Stimulated activated CD4-positive, alpha-beta T cell treated with anti-CD3 and anti-CD28 coated beads, TNF-alpha, amount 100 ng/mL, for 1 hour (primary cell): ENCODE measurements around the gene KCNG4.
"Not testable (repeated sequence)": the region's sequence is repeated elsewhere in the genome, so short reads cannot be mapped to it uniquely, and the experiment has no call there.

Experiments
- DNase-seq, 3 donors: peaks; one replicate each; pipeline ENCODE4 v3.0.0-alpha.2; 2020; ENCODE audit warnings: low read depth in 3 of 3, low spot score in 1 of 3

KCNG4 gene

DNA sequence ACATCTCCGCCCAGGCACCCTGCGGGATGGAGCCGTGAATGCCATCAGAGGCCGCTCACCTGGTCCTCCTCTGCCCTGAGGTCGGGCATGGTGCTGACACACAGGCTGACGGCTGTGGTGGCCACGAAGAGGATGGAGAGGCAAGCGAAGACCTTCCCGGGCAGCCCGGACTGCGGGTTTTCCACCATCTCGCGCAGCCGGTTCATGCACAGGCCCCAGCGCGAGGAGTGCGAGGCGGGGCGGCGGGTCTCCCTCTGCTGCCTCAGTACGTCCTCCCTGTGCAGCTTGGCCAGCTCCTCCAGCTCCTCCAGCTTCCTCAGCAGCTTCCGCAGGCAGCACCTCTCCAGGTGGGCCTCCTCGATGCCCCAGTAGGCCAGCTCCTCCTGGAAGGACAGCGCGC lies 3.1 kb downstream of the KCNG4 start:
- no peak for DNase-seq

DNA sequence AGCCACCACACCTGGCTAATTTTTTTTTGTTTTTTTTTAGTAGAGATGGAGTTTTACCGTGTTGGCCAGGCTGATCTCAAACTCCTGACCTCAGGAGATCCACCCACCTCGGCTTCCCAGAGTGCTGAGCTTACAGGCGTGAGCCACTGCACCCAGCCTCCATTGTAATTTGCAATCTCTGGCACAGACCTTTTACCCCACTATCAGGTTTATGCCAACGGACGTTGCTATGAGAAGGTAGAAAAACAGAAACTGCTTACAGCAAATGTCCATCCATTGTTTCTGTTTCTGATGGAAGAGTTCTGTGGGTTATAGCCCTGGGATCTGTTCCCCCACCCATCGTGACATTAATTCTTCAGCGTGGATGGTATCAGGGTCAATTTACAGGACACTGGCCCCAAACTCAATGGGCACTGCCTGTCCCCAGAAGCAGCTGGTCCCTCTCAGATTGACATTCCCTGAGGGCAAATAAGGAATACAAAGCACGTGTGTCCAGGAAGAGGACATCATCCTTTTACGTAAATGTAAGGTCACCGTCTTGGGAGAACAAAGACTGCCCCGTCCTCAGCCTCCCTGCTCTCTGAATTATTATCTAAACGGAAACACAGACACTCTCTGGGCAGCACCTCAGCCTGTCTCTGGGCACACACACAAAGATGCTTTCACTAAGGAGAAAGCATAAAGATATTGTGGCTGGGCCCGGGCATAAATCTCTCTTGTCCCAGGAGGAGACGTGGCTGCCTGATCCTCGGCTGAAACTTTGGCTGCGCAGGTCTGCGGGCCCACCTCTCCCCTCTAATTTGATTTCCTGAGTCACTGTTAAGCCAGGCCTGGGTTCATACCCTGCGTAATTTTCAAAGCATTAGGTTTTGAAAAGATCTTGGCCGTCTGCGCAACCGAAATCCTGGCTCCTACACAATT lies 5.2 kb downstream of the KCNG4 start:
- DNase-seq, result no peak

DNA sequence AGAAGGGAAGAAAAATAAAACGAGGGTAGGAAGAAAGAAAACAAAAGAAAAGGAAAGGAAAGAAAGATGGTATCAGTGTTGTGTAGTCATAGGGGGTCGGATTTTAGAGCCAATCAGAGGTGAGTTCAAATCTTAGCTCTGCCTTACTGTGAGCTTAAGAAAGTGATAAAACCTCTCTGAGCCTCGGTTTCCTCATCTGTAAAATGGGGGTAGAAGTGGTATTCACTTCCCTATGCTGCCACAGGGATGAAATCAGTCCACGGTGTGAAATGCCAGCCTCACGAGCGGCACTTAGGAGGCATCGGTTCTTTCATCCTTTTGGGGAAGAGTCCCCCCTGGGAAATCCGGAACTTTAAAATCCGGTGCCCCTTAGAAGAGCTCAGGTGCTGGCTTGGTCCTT lies 6.1 kb downstream of the KCNG4 start:
- DNase-seq, result no peak

DNA sequence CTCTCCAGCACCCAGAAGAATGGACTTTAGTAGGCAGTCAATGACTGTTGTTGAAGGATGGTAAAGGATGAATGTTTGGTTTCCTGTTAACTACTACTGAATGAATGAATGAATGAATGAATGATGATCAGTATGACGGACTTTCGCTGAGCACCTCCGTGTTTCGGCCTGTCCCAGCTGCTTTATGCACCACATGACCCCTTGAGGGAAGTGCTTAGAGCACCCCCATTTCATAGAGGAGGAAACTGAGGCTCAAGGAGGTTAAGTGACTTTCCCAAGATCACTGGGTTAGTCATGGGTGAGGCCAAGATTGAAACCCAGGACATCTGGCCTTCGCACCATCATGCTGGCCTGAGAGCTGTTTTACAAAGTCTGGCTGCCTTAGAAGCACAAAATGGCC lies 6.8 kb downstream of the KCNG4 start:
- DNase-seq, result no peak

DNA sequence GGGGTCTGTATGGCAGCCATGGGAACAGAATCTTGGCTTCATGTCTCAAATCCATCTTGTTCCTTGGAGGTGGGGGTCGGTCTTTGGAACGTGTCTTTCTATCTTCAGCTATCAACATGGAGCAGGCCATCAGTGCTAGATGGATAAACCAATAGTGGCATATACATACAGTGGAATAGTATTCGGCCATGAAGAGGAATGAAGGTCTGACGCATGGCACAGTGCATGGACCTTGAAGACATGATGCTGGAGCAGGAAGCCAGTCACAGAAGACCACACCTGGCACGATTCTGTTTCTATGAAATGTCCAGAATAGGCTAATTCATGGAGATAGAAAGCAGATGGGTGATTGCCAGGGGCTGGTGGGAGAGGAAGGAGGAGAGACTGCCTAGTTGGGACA lies 7.8 kb downstream of the KCNG4 start:
- DNase-seq, result no peak

DNA sequence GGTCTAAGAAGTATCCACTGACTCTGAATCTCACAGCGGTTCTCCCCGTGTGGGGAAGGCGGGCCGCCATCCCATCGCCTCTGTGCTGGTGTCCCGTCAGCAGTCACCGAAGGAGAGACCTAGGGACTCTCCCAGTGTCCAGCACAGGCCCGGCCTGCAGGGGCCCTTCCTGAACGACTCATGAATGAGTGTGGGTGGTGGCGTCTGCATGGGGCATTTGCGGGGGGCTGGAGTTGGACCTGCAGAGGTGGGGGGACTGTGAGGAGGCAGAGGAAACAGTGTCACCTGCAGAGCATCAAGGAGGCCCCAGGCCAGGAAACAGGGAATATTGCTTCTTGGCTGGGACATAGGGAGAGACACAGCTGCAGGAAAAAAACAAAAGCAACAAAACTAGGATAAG lies 10.3 kb downstream of the KCNG4 start:
- DNase-seq, result no peak

DNA sequence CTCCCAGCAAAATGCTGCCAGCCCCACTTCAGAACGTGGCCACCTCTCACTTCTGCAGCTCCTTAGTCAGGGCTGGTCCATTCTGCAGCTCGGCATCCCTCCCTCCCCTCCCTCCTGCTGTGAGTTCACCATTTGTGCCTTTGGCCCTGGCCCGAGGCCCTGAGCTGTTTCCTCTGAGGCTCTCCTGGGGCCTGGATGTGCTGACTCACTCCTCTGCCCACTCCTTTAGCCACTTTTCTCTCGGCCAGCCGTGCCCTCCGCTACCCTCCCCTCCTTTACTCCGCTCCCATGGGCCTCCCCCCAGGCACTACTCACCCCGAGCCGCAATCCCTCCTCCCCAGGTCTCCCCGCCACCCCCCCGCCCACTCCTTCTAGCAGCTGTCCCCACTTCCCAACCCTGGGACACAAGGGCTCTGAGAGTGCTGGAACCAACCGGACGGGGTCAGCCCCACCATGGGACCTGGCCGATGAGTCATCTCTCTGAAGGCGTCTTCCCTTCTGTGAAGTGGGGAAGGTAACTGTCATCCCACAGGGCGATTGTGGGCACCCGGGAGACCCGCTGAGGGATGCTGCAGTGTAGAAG lies 11.5 kb downstream of the KCNG4 start:
- no peak for DNase-seq

DNA sequence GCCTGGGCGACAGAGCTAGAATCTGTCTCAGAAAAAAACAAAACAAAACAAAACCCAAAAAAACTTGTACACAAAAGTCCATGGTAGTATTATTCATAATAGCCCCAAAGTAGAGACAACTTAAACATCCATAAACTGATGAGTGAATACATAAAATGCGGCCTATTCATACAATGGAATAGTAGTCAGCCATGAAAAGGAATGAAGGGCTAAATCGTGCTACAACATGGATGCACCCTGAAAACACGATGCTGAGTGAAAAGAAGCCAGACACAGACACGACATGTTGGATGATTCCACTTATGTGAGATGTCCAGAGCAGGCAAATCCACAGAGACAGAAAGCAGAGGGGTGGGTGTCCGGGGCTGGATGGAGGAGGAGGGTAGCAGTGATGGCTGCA lies 12.3 kb downstream of the KCNG4 start:
- DNase-seq, result no peak

DNA sequence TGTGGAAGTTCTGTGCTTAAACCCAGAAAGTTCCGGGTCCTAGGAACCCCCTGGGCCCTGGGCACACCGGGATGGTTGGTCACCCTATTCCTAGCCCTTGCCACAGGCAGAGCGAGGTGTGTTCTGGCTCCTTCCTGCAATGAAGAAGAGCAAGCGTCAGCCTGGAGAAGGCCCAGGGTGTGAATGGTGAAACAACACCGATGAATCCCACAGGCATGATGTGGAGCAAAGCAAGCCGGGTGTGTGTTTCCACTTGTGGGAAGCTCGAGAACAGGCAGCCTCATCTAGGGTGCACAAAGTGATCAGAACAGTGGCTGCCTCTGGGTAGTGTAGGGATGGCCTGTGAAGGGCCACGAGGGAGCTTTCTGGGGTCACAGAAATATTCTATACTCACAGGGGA lies 13.8 kb downstream of the KCNG4 start:
- DNase-seq, result no peak

DNA sequence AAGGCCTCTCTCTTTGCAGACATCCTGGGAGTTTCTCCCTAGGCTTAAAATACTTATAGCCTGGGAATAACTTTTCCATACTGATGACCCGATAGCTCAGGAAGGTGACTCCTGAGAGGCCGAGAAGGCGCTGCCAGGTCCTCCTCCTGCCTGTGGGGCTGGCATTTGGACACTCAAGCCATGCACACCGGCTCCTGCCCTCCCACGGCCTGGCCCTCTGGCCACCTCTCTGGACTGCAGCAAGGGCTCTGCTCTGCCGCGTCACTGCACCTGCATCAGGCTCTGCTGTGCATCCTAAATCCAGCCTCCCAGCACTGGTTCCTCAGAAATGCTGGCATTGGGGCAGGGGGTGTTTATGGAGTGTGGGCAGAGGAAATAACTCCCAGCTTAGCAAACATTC lies 14.2 kb downstream of the KCNG4 start:
- DNase-seq, result no peak

DNA sequence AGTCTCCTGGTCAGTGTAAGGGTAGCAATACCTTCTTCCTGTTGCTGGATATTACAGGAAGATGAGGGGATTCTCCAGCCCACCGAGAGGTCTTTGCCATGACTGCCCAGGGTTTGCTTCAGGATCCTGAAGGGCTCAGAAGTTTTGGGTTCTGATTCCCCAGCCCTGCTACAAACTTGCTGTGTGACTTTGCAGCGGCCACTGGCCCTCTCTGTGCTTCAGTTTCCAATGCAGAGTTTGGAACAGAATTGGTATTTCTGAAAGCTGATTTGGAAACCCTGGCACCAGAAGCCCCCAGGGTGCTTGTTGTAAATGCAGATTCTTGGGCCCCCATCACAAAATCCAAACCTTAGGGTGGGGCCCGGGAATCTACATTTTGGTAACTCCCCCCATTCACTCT lies 14.7 kb downstream of the KCNG4 start:
- no peak for DNase-seq

DNA sequence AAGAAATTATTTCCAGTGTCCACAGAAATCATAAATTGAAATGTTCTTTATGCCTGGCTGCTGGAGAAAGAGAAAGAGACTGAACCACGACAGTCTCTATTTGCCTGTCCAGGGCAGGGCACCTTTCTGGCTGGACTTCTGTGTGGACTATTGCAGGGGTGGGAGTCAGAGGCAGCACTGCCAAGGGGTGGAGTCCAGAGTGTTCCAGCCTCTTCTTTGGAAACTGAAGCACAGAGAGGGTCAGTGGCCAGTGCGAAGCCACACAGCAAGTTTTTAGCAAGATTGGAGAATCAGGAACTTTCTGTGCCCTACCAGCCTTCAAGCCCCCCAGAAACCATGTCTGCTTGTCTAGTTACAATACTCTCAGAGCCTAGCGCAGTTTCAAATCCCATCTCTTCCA lies 15.3 kb downstream of the KCNG4 start:
- no peak for DNase-seq

DNA sequence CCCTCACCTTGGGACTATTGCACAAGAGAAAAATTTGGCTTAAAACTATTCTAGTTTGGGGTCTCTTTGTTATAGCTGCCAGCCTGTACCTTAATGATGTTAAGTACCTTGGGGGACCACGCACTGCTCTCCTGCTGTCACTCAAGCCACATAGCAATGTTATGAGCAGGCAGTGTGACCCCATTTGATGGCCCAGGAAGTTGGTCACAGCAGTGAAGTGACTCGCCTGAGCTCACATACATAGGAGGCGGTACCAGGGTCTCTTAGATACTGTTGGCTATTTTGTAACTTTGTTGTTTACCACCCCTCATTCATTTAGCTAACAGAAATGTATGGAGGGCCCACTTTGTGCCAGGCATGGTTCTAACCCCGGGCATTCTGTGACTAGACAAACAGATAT lies 16.4 kb downstream of the KCNG4 start:
- no peak for DNase-seq

DNA sequence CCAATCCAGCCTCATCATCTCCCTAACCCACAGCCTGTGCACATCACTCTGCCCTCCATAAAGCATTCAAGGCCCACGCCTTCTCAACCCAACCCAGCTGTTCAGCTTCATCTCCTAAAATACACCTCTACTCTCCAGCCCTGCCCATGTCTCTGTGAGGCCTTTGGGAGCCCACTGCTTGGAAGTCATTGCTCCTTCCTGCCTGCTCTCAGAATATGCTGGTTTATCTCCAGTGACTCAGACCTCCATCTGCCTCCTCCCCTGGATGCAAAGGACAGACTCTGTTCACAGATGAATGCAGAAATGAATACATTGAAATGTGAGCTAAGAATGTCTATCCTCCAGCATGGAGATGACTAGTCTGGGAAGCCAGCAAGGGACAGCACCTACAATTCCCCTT lies 19.0 kb downstream of the KCNG4 start:
- no peak for DNase-seq

DNA sequence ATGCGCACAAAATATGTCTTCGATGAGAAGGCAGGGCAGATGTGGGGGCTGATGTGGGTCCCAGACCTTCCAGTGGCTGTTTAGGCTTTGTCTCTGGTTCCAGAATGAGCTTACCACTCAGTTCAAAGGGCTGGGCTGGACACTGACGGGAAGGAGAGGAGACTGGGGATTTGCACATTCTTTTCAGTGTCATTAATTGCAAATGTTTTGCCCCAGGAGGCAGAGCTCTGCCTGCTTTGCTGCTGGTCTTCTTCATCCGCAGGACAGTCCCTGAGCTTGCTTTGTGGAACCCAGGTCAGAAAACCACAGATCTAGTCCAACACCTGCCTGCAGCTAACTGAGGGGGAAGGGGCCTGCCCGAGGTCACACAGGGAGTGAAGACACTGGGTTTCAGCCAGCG lies 20.9 kb downstream of the KCNG4 start:
- no peak for DNase-seq

DNA sequence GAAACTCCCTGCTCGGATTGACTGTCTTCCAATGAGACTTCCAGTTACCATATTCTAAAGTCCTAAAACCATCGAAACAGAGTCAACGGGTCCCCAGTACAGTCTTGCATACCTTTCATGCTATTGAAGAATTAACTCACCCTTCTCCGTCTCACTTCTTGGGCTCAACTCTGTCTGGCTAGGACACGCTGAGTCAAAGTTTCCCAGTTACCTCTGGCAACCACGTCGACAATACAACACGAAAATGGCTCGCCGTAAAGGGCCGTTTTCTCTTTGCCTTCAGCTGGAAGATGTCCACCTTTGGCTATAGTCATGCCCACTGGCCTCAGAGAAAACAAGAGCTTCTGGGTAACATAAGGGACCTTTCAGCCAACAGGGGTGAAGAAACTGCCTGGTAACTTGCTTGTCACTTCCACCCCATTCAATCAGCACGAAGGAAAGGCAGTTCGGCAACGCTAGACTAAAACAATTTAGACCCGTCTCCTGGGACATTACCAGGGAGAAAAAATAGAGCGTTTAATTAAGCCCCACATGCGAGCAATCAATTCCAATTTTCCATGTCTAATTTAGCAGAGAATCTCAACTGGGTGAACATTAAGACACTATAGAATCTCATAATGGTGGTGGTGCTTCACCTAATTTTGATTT lies 21.5 kb downstream of the KCNG4 start:
- DNase-seq, result no peak

DNA sequence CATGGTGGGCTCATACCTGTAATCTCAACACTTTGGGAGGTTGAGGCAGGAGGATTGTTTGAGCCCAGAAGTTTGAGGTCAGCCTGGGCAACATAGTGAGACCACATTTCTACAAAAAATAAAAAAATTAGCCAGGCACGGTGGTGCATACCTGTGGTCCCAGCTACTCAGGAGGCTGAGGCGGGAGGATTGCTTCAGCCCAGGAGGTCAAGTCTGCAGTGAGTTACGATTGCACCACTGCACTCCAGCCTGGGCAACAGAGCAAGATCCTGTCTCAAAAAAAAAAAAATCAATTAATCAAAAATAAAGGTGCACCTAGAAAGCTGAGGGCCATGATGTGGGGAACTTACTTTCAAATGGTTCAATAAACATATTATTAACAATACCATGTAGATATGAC lies 23.7 kb downstream of the KCNG4 start:
- DNase-seq, result not testable (repeated sequence)

DNA sequence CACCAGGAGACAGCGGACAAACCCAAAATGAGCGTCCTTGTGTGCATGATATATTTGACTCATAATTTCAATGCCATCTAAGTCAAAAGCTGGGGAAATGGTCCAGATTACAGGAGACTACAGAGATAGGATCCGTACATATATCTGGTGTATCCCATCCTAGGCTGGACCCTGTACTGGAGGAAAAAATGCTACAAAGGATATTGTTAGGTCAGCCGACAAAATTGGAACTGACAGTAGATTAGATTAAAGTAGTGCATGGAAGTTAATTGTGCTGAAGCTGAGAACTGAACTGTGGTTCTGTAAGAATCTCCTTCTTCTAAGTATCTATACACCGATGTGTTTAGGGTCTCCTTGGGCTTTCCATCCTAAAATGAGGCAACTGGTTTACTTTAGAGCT lies 24.3 kb downstream of the KCNG4 start:
- no peak for DNase-seq

DNA sequence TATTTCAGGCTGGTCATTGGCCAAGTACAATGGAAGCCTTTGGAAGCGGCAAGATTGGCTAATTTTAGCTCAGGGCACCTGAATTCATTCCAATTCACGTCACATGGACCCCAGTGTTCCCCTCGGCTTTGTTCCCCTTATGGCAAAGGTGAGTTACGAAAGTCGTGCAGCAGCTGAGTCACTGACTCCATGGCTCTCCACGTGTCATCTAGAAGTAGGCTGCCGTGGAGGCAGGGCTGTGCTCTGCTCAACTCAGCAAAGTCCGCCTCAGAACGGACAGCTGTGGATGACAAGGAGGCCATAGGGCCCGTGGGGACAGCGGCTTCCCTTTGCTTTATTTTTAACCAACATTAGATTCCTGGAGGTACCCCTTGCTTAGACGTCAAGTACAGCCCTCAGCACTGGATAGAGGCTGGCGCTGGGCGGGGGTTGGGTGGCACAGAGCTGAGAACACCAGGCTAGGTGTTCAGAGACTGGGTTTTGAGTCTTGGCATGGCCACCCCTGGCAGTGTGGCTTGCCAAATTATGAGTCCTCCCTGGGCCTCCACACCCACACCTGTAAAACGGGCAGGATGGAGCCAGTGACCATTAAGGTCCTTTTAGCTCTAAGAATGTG lies 25.3 kb downstream of the KCNG4 start:
- no peak for DNase-seq

DNA sequence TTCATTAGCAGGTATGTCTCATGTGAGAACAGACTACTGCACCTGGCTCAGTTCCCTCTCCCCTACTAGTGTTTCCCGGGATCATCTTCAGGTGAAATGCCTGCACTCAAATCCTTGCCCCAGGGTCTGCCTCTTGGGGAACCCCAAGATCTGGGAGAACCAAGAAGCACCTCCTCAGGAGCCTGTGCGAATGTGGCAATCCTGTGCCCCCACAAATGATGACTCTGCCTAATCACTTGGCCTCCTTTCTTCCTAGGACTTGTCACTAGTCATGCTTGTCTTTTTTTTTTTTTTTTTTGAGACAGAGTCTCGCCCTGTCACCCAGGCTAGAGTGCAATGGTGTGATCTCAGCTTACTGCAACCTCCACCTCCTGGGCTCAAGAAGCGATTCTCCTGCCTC lies 27.2 kb downstream of the KCNG4 start:
- DNase-seq, result no peak

DNA sequence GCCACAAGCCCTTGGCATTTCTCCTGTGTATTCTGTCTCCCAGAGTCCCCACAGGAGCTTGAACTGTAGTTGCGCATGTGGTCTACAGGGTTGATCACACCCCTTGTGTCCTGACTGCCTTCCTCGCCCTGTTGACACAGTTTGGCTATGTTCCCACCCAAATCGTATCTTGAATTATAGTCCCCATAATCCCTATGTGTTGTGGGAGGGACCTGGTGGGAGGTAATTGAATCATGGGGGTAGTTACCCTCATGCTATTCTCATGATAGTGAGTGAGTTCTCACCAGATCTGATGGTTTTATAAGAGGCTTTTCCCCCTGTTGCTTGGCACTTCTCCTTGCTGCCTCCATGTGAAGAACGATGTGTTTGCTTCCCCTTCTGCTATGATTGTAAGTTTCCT lies 27.7 kb downstream of the KCNG4 start:
- no peak for DNase-seq

DNA sequence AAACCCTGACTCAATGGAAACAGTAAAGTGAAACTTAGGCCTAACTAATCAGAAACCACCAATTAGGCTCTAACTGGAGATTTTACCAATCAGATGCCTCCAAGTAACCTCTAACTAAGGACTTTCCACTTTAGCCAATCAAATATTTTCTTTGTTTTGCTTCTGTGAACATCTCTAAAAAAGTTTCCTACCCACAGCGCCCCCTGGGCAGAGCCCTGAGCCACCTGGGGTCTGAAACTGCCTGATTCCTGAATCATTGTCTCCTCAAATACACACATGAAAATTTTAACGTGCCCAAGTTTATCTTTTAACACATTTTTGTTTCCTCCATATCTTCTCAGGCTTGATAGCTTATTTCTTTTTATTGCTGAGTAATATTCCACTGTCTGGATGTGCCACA lies 29.8 kb downstream of the KCNG4 start:
- DNase-seq, result no peak
